Measurements from ENCODE around the gene TSPAN2. TPM values are rescaled to one million over a fixed set of nuclear protein-coding genes. Genes with fewer than 3 reads are reported as not detected.

Gene TSPAN2
- total and polyA plus RNA-seq, 4 donors, result 0.13 to 1.5 (median 0.30) TPM

DNA sequence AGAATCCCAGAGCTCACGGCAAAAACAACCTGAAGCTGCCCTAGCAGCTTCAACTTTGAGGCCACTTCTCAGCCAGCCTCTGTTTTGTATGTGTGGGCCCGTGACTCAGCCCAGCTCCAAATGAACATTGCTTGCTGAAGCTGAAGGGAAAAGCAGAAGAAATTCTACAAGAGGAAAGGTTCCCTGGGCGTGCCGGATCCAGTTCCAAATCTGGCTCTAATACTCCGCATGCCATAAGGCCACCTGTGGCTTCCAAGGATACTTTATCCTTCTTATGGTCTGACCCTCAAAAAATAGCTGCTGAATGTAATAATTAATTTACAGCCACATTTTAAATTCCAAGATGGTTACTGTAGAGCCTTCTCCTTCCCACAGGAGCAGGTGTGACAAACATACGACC lies 24.3 kb downstream of the TSPAN2 start:
- no peaks in the 10 kb centered on the region for H3K4me1 ChIP-seq (ENCODE audit: control insufficient read depth in 4 of 4, insufficient read depth in 4 of 4, low read length in 3 of 4)
- H3K9ac ChIP-seq (ENCODE audit: low read depth in 1 of 2, low read length in 2 of 2), result no peak overlapping the region
- H3K27me3 ChIP-seq (ENCODE audit: control insufficient read depth in 4 of 4, insufficient read depth in 4 of 4, low read length in 3 of 4), result no peaks in the 10 kb centered on the region
- H3K27ac ChIP-seq (ENCODE audit: low read depth in 1 of 2, low read length in 2 of 2), result no peak overlapping the region
- no peak for TF ChIP-seq RAD21 (IDR thresholded peaks at IDR 0.05)
- TF ChIP-seq GABPA (IDR thresholded peaks at IDR 0.05 in 1 of 2, conservative IDR thresholded peaks at IDR 0.05 in 1 of 2), result no peak
- TF ChIP-seq, protein P1, sequence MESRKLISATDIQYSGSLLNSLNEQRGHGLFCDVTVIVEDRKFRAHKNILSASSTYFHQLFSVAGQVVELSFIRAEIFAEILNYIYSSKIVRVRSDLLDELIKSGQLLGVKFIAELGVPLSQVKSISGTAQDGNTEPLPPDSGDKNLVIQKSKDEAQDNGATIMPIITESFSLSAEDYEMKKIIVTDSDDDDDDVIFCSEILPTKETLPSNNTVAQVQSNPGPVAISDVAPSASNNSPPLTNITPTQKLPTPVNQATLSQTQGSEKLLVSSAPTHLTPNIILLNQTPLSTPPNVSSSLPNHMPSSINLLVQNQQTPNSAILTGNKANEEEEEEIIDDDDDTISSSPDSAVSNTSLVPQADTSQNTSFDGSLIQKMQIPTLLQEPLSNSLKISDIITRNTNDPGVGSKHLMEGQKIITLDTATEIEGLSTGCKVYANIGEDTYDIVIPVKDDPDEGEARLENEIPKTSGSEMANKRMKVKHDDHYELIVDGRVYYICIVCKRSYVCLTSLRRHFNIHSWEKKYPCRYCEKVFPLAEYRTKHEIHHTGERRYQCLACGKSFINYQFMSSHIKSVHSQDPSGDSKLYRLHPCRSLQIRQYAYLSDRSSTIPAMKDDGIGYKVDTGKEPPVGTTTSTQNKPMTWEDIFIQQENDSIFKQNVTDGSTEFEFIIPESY (IDR thresholded peaks at IDR 0.05), result no peak
- TF ChIP-seq, protein P2, sequence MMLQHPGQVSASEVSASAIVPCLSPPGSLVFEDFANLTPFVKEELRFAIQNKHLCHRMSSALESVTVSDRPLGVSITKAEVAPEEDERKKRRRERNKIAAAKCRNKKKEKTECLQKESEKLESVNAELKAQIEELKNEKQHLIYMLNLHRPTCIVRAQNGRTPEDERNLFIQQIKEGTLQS (IDR thresholded peaks at IDR 0.05), result no peak
- TF ChIP-seq HNF4G (IDR thresholded peaks at IDR 0.05), result no peak
- no peak for TF ChIP-seq EGR1 (IDR thresholded peaks at IDR 0.05; ENCODE audit: low read depth in 2 of 2)
- TF ChIP-seq JUND (IDR thresholded peaks at IDR 0.05), result no peak
- no peak for TF ChIP-seq FOXA2 (IDR thresholded peaks at IDR 0.05)
- TF ChIP-seq, protein P3, sequence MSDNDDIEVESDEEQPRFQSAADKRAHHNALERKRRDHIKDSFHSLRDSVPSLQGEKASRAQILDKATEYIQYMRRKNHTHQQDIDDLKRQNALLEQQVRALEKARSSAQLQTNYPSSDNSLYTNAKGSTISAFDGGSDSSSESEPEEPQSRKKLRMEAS (IDR thresholded peaks at IDR 0.05), result no peak
- no peak overlapping the region for H3K4me3 ChIP-seq (ENCODE audit: low read depth in 1 of 3, low read length in 3 of 3)
- DNase-seq (ENCODE audit: low spot score), result no peak
- WGBS, result 94% methylated on average over 6 of the region's 6 CpGs
- peaks cover 0 to 3% (median 0%) of the 10 kb centered on the region in 4 donors for H3K9me3 ChIP-seq (ENCODE audit: control insufficient read depth in 4 of 4, low read length in 3 of 4)
- no peaks in the 10 kb centered on the region for H3K36me3 ChIP-seq (ENCODE audit: control insufficient read depth in 4 of 4, insufficient read depth in 3 of 4, low read depth in 1 of 4, low read length in 3 of 4)

DNA sequence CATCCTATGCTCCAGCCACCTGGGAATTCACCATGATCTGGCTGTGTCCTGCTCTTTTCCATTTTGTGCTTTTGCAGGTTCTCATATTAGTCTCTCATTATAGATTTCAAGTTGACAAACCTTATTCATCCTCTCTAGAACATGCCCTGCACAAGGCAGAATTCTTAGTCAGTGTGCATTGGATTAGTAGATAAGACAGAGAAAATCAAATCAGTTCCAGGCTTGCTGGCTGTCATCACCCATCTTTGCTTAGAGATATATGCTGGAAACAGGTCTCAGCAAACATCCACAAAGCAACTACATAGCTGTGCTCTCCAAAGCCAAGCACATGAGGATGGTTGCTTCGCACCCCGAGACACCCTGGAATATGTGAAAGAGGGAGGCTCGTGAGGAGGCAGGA lies 24.8 kb downstream of the TSPAN2 start:
- H3K36me3 ChIP-seq (ENCODE audit: control insufficient read depth in 4 of 4, insufficient read depth in 3 of 4, low read depth in 1 of 4, low read length in 3 of 4), result no peaks in the 10 kb centered on the region
- no peak overlapping the region for H3K4me3 ChIP-seq (ENCODE audit: low read depth in 1 of 3, low read length in 3 of 3)
- no peaks in the 10 kb centered on the region for H3K27me3 ChIP-seq (ENCODE audit: control insufficient read depth in 4 of 4, insufficient read depth in 4 of 4, low read length in 3 of 4)
- no peak overlapping the region for H3K9ac ChIP-seq (ENCODE audit: low read depth in 1 of 2, low read length in 2 of 2)
- TF ChIP-seq NR2F2 (IDR thresholded peaks at IDR 0.05), result no peak
- H3K9me3 ChIP-seq (ENCODE audit: control insufficient read depth in 4 of 4, low read length in 3 of 4), result peaks cover 0 to 3% (median 0%) of the 10 kb centered on the region in 4 donors
- no peak for DNase-seq (ENCODE audit: low spot score)
- 94% methylated on average over 3 of the region's 3 CpGs for WGBS
- no peak overlapping the region for H3K27ac ChIP-seq (ENCODE audit: low read depth in 1 of 2, low read length in 2 of 2)
- no peaks in the 10 kb centered on the region for H3K4me1 ChIP-seq (ENCODE audit: control insufficient read depth in 4 of 4, insufficient read depth in 4 of 4, low read length in 3 of 4)

DNA sequence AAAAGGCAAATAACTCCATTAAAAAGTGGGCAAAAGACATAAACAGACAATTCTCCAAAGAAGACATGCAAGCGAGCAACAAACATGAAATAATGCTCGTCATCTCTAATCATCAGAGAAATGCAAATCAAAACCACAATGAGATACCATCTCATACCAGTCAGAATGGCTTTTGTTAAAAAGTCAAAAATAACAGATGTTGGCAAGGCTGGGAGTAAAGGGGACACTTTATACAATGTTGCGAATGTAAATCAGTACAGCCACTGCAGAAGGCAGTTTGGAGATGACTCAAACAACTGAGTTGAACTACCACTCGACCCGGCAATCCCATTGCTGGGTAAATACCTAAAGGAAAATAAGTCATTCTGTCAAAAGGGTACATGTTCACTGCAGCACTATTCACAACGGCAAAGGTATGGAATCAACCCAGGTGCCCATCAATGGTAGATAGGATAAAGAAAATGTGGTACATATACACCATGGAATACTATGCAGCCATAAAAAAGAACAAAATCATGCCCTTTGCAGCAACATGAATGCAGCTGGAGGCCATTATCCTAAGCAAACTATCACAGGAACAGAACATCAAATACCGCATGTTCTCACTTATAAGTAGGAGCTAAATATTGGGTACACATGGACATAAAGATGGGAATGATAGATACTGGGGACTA lies 25.9 kb downstream of the TSPAN2 start:
- Histone ChIP-seq H3K27ac (ENCODE audit: low read depth in 1 of 2, low read length in 2 of 2) (no peak overlapping the region), H3K4me3 (ENCODE audit: low read depth in 1 of 3, low read length in 3 of 3) (no peak overlapping the region), H3K27me3 (ENCODE audit: control insufficient read depth in 4 of 4, insufficient read depth in 4 of 4, low read length in 3 of 4) (no peaks in the 10 kb centered on the region), H3K9me3 (ENCODE audit: control insufficient read depth in 4 of 4, low read length in 3 of 4) (peaks cover 0 to 3% (median 0%) of the 10 kb centered on the region in 4 donors), H3K4me1 (ENCODE audit: control insufficient read depth in 4 of 4, insufficient read depth in 4 of 4, low read length in 3 of 4) (no peaks in the 10 kb centered on the region), H3K9ac (ENCODE audit: low read depth in 1 of 2, low read length in 2 of 2) (no peak overlapping the region), H3K36me3 (ENCODE audit: control insufficient read depth in 4 of 4, insufficient read depth in 3 of 4, low read depth in 1 of 4, low read length in 3 of 4) (no peaks in the 10 kb centered on the region)
- 84% methylated on average over 7 of the region's 7 CpGs for WGBS
- DNase-seq (ENCODE audit: low spot score), result no peak
- no peak for TF ChIP-seq FOXA2 (IDR thresholded peaks at IDR 0.05)
- TF ChIP-seq TAF1 (conservative IDR thresholded peaks at IDR 0.05), result no peak
- TF ChIP-seq, protein P1 (IDR thresholded peaks at IDR 0.05), result no peak
- no peak for TF ChIP-seq HNF4A (conservative IDR thresholded peaks at IDR 0.05)

All from liver (tissue), 9 donors.